CD4-positive, alpha-beta T cell treated with Interleukin-4 for 4 hours (primary cell): ENCODE data around the gene PEAK1.

Experiments
- DNase-seq: peaks from one replicate; pipeline ENCODE4 v3.0.0-alpha.2; 2020

The PEAK1 gene

DNA sequence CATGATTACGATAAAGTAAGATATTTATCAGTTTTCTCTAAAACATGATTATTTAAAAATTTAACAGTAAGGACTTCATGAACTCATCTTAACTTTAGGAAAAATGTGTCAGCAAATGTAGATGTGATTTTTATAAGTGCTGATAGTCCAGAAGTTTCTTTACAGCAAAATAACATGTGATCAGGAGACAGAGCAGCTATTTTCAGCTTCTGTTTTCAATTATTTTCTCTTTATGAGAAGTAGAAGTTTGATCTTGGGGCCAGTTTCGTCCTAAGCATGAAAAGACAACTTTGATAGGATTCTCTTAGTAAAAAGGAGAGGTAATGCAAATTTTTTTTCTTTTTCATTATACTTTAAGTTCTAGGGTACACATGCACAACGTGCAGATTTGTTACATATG lies 252.5 kb downstream of the PEAK1 start:
- DNase-seq = no peak

DNA sequence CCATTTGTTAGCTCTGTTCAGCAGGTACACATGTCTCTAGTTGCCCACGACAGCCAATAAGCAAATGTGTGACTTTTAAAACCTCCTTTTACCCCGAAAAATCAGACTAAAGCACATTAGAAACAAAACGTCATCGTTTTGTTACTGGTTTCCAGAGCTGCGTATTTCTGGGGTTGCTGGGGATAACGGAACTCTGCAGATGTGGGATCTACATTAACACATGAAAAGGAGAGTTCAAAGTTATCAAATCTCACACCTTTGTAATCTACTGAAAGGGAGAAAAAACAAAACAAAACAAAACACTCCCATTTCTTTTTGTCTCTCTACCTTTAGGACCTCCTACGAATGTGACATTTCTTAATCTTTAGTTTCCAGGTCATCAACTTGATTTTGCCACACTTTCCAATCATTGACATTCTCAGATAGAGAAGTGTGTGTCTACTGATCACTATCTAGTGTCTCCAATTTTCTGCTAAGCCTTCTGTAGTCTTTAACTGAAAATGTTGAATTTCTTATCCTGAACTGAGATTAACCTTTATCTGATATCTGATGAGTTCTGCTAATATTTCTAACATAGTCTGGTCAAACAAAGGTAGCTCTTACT lies 256.0 kb downstream of the PEAK1 start:
- DNase-seq = no peak

DNA sequence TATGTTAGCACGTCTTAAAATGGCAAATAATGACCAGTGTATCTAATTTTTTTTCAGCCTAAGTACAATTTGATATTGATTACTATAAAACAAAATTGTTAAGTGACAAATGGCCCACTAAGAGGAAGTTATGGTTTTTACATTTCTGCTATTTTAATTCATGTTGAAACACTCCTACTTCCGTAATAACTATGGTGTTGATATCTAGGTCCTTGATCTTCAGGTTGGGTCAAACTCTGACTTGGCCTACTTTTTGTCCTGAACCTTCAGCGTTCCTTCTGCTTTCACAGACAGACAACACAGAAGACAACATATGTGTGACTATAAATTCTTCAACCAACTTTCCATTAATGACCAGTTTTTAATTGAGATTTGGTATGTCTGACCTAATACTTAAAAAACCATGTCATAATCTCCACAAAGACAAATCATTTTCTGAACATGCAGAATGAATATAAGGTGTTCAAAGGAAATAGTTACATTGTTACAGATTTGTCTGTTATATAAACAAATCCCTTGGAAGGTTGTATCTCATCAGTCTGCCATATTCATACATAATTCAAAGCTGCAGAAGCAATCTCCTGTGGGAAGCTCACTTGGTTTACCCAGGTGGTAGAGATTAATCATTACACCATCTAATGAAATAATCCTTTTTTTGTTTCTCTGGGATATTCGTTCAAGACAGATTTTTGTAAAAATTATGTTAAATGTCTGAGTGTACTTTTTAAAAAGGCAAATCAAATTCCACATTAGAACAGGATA lies 256.9 kb downstream of the PEAK1 start:
- no peak for DNase-seq

DNA sequence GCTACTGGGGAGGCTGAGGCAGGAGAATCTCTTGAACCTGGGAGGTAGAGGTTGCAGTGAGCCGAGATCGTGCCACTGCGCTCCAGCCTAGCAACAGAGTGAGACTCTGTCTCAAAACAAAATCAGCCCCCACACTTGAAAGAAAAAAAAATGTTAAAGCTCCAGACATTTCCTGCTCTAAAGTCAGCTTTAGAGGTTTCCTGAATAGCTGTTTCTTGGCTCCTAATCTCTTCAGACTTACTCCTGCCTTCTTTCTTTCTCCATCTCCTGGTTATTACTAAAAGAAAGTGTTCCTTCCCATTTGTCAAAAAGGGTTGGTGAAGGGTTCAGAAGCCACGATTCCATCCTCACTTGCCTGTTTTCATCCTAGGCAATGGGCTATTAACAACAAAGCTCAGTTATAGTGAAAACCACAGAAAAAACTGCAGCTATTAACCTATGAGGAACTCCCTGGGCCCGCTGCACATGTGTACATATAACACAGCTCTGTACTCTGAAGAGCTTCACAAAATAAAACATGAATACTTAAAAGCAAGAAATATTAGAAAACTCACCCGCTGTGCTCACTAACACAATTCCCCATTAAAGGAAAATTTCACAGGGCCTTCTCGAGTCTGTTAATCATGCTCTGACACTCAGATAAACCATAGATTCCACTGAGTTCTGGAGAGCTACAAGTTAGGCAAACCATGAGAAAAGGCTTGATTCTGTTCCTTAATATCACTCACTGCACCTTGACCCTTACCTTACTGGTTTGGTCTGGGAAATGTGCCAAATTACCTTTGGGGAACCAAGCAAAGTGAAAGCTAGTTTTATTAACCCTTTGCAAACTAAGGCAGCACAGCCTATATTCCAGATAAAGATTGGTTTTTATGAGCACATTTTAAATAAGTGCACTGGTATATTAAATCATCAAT lies 259.1 kb downstream of the PEAK1 start:
- DNase-seq = no peak

DNA sequence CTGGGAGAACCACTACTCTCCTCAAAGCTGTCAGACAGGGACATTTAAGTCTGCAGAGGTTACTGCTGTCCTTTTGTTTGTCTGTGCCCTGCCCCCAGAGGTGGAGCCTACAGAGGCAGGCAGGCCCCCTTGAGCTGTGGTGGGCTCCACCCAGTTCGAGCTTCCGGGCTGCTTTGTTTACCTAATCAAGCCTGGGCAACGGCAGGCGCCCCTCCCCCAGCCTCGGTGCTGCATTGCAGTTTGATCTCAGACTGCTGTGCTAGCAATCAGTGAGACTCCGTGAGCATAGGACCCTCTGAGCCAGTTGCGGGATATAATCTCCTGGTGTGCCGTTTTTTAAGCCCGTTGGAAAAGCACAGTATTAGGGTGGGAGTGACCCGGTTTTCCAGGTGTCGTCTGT lies 263.9 kb downstream of the PEAK1 start:
- DNase-seq = peak; percentile 15

DNA sequence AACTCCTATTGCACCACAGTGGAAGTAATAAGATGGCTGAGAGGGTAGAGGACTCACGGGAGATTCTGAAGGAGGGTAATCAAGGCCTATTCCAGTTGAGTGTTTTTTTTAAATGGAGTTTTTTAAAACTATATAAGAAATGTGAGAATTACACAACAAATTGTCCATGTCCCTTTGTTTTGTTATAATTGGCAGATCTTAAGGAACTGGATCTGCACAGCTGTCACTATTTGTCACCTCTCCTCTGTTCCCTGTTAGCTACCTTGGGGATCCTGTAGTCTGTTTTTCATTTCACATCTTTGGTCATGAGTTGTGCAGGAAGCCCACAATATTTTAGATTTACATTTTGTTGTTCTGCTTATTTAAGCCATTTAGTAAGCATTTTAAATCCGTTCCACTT lies 271.7 kb downstream of the PEAK1 start:
- DNase-seq = no peak

DNA sequence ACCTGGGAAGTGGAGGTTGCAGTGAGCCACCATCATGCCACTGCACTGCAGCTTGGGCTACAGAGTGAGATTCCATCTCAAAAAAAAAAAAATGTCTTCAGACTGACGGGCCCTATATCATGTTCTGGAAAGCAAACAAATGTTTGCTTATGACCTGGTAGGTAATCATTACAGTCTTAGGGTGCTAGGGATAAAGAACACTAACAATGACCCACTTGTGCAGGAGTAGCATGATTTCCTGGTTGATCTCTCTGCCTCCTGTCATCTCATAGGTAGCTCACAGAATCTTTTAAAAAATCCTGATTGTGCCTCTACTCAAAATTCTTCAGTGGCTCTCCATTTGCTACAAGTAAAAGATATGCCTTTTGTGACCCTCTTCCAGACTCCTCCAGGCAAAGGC lies 274.5 kb downstream of the PEAK1 start:
- no peak for DNase-seq

DNA sequence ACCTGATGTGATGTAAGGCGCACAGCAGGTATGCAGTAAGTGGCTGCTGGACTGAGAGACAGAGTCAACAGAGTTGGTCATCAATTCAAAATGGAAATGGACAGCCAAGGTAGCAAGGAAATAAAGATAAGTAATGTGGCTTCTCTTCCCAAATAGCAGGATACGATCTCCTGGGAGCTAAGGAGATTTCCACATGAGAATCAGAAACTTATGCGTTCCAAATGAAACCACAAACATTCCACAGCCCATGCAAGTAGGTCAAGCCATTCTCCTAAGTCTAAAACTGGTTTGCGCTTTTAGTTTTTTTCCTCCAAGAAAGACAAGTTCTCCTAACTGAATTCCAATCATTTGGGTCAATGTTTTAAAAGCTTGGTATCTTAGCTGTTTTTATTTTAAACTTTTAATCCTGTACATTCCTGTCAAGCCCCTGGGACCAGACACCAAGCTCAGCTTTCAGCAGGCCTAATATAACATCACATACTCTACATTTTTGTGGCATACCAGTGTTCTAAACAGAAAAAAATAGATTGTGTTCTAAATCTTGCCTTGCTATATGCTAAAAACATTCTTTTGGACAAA lies 275.3 kb downstream of the PEAK1 start:
- no peak for DNase-seq

DNA sequence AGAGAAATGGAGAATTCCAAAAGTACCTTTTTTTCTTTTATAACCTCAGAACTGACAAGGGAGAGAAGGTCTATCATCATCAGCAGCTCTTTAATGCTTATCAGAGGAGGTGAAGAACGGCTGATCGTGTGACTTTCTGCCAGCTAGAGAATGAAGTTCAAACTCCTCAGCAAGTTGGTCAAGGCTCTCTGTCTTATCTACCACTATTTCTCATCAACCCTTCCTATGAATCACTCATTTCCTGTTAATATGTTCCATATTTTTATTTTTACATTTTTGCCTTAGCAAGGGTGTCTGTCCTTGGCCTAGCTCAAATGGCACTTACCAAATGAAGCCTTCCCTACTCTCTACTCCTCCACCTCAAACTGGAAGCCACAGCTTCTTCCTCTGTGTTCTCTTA lies 275.9 kb downstream of the PEAK1 start:
- no peak for DNase-seq

DNA sequence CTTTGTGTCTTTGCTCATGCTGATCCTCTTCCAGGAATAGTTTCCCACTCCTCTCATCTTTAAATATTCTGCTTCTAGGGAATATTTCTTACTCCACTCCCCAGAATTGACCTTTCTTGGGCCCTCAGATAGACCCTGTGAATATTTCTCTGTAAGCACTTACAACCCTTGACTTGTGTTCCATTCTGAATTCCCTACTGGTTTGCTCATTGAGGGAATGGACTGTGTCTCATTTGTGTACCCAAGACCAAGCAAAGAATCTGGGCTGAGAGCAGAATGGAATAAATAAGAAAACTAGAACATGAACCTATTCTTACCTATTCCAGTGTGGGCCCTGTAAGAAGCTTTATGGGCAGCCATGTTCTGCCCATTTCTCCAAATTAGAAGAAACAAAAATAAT lies 276.3 kb downstream of the PEAK1 start:
- no peak for DNase-seq

DNA sequence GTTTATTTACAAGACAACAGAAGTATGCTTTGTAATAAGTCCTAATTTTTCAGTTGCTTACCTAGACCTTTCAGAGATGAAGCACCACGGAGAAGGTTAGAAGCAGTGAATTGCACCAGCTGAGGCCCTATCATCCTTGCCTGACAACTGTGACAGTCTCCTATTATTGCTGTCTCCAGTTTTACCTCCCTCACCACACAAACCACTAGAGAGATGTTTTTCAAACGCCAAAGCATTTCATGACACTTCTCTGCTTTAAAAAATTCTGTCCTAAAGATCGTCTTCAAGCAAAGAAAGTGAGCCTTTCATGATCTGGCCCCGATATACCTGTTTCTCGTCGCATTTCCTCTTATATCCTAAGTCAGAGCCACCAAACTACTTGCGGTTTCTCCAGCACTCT lies 276.7 kb downstream of the PEAK1 start:
- DNase-seq = no peak

DNA sequence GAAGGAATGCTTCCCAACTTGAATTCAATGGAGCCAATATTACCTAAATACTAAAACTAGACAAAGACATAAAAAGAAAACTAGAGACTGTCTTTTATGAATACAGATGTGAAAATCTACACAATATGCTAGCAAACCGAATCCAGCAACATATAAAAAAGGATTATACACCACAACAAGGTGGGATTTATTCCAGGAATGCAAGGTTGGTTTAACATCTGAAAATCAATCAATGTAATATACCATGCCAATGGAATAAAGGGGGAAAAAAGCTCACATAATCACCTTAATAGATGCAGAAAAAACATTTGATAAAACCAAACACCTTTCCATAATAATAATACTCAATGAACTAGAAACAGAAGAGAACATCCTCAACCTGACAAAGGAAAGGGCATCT lies 279.7 kb downstream of the PEAK1 start:
- DNase-seq = no peak

DNA sequence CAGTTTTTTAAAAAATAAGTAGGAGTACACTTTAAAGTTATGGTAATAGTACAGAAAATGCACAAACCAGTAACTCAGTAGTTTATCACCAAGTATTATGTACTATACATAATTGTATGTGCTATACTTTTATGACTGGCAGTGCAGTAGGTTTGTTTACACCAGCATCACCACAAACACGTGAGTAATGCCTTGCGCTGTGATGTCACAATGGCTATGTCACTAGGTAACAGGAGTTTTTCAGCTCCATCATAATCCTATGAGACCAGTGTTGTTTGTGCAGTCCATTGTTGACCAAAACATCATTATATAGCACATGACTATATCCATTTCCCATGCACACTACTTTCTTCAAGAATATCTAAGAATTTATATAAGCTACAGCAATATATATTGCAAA lies 280.6 kb downstream of the PEAK1 start:
- DNase-seq = no peak

DNA sequence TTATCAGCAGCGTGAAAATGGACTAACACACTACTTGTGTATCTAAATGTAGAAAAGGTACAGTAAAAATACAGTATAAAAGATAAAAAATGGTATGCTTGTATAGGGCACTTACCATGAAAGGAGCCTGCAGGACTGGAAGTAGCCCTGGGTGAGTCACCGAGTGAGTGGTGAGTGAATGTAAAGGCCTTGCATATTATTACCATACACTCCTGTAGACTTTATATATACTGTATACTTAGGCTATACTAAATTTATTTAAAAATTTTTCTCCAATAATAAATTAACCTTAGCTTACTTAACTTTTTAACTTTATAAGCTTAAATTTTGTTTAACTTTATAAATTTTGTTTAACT lies 281.8 kb downstream of the PEAK1 start:
- DNase-seq = no peak

DNA sequence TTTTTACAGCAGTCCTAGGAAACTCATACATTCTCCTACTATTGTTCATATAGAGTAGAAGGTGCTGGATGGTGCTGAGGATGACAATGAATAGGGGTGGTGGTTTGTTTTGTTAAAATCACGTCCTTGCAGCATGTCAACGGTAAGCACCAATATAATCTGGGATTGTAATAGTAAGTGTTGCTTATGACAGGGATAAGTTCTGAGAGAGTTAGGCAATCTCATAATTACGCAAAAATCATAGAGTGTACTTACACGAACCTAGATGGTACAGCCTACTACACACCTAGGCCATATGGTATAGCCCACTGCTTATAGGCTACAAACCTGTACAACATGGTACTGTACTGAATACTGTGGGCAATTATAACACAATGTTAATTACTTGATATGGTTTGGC lies 284.7 kb downstream of the PEAK1 start:
- DNase-seq = no peak

DNA sequence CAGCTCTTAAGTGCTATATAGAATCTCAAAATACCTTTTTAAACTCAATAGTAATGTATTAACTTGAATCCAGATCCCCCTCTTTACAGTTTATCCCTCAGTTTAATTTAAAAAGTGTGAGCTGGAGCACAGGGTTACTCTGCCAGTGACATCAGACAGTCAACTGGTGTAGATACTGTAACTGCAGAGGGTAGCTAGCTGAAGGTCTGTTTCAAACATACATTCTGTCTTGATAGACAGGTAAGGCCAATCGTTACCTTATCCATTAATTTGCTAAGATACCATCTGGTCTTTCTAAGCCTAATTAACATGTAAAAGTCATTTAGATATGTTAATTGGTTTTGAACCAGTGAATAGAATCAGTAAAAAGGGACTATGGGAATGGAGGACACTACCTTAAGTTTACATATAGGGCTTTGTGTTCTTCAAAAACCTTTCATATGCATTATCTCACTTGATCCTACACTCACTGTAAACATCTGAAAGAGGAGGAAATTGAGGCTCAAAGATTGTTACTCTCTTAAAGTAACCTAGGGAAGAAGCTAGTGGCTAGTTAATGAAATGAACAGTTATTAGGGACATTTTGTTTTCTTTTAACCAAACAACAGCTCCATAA lies 289.5 kb downstream of the PEAK1 start:
- DNase-seq = no peak

DNA sequence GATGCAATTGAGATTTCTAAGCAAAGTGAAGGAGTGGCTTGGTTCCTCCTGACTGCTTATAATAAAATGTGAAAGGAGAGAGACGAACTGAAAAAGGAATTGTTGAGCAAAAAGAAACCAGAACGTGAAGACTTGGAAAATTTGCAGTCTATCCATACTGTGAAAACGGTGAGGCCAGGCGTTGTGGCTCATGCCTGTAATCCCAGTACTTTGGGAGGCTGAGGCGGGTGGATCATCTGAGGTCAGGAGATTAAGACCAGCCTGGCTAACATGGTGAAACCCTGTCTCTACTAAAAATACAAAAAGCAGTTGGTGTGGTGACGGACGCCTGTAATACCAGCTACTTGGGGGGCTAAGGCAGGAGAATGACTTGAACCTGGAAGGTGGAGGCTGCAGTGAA lies 292.3 kb downstream of the PEAK1 start:
- no peak for DNase-seq

DNA sequence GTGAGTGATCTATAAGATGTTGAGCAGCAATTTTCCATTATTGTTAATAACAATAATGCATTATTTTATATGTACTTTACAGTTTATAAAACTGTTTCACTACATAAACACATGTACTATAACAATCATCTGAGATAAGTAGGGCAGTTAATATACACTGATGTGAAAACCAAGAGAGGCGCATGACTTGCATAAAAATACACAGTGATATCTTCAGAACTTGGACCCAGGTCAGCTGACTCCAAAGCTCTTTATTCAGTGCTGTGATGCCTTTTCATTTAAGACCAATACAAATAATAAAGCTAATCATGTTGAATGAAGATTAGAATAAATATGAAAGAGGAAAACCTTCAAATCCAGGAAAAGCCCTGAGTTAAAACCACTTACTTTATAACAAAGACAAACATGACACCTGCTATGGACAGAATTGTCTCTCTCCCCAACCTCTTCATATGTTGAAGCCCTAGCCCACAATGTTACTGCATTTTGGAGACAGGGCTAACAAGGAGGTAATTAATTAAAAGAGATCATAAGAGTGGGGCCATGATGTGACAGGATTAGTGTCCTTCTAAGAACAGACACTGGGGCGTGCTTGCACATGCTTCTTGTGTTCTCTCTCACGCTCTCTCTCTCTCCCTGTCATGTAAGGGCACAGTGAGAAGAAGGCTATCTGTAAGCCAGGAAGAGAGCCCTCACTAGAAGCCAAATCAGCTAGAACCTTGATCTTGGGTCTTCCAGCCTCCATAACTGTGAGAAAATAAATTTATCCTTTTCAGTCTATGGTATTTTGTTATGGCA lies 293.2 kb downstream of the PEAK1 start:
- DNase-seq = no peak

DNA sequence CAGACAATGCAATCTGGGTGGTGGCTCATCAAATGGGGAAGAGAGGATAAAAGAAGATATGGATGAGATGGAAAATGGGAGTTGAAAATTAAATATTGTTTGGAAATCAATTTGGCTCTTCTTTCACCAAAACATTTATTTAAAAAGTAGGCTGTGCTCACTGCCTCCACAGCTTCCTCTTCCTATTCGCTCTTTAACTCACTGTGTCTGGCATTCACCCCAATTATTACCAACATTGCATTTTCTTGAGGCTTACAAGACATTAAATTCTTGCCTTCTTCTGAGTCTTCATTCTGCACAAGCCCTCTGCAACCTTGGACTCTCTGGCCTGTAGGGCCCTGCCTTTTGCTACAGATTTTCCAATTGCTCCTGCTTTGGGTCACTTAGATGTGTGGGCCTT lies 296.1 kb downstream of the PEAK1 start:
- DNase-seq = no peak

DNA sequence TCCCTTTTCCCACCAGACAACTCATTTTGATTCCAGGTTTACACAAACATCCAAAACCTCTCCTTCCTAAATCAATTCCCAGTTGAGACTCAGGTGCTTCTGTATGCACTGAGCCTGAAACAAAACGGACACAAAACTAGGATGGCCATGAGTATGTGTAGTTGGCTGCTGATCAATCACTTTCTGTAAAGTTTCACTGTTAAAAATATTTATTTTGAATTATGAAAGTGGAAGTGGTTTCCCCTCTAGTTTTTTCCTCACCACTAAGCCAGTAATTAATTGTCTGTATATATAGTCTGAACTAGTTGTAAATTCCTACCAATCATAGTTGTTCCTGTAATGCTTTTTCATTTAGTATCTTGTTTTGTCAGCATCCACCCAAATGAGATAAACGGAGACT lies 297.3 kb downstream of the PEAK1 start:
- DNase-seq = no peak

DNA sequence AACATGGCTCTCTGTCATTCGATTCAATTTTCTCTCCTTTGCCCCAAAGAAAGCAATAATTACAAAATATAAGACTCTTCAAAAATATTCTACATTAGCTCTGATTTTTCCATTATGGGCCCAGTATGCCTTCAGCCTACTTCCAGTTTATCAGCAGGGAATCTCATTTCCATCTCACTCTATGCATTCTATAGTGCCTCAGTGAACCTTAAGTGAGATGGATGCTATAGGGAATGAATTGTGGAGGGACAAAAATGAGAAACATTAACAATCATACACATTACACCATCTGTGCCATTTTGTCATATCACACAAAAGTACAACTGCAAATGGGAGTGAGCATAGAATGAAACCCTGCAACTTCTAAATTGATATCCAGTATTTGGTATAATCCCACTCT lies 298.3 kb downstream of the PEAK1 start:
- no peak for DNase-seq

DNA sequence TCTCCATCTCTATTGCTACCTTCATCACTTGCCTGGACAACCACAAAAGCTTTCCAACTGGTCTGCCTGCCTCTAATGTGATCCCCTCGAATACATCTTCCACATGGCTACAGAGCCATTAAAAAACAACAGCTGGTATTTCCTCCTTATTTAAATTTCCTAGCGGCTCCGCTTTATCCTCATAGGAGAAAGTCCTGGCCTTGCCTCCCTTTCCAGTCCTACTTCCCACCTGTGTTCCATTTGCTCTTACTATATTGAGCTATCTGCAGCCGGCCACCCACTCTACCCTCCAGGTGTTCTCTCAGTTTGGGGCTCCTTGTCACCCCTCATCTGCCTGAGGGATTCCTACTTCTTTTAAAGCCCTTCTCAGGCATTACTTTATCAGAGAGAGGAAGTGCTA lies 299.3 kb downstream of the PEAK1 start:
- DNase-seq = no peak
